DND-41 (cell line): ENCODE measurements around the gene LMX1A.

Experiments
- ATAC-seq: fragments of 200-7000 bp; cut with Tn5 transposase; 3 replicates; pipeline ENCODE4 v1.9.1; 2021; ENCODE audit warnings: low read depth; ENCODE audit not compliant: insufficient read depth
- DNase-seq: peaks from one replicate; pipeline ENCODE4 v3.0.0-alpha.2; 2020
- H2AFZ ChIP-seq: 2 replicates; pipeline ENCODE4 v1.6.0; 2012; ENCODE audit warnings: low read depth, low read length
- H3K27ac ChIP-seq: 2 replicates; pipeline ENCODE4 v1.5.1; 2012; ENCODE audit warnings: low read length, inconsistent platforms
- H3K27me3 ChIP-seq: fragments of 200-600 bp; sonication (generic); 2 replicates; pipeline ENCODE4 v1.6.0; 2012; ENCODE audit warnings: low read length, mild to moderate bottlenecking, inconsistent platforms; ENCODE audit not compliant: insufficient read depth, poor library complexity
- H3K36me3 ChIP-seq: 2 replicates; pipeline ENCODE4 v1.5.1; 2012; ENCODE audit warnings: low read length, inconsistent platforms; ENCODE audit not compliant: insufficient read depth
- H3K4me1 ChIP-seq: 2 replicates; pipeline ENCODE4 v1.5.1; 2012; ENCODE audit warnings: mild to moderate bottlenecking, low read length; ENCODE audit not compliant: insufficient read depth
- H3K4me2 ChIP-seq: 2 replicates; pipeline ENCODE4 v1.6.0; 2012; ENCODE audit warnings: mild to moderate bottlenecking, moderate library complexity, low read length, inconsistent platforms; ENCODE audit not compliant: insufficient read depth
- H3K4me3 ChIP-seq, 2 experiments: fragments of 200-600 bp in 1 of 2; shearing (Covaris generic) in 1 of 2; 2 replicates each; pipeline ENCODE4 v1.5.1; 2012 to 2016; ENCODE audit warnings: inconsistent platforms in 2 of 2, low read length in 2 of 2, mild to moderate bottlenecking in 2 of 2, low read depth in 1 of 2, moderate library complexity in 1 of 2
- H3K79me2 ChIP-seq: 2 replicates; pipeline ENCODE4 v1.6.0; 2012; ENCODE audit warnings: low read length, inconsistent platforms; ENCODE audit not compliant: insufficient read depth
- H3K9ac ChIP-seq: 2 replicates; pipeline ENCODE4 v1.6.0; 2012; ENCODE audit warnings: low read depth, mild to moderate bottlenecking, inconsistent platforms, low read length, moderate library complexity
- H3K9me3 ChIP-seq: 2 replicates; pipeline ENCODE4 v1.5.1; 2012; ENCODE audit warnings: low read length, moderate library complexity, mild to moderate bottlenecking, inconsistent platforms; ENCODE audit not compliant: insufficient read depth, severe bottlenecking
- H4K20me1 ChIP-seq: 2 replicates; pipeline ENCODE4 v1.6.0; 2012; ENCODE audit warnings: low read length; ENCODE audit not compliant: insufficient read depth
- CTCF ChIP-seq: IDR thresholded peaks from 2 replicates; pipeline ENCODE4 v1.5.1; 2012; ENCODE audit warnings: borderline replicate concordance, low read length, moderate library complexity, mild to moderate bottlenecking; ENCODE audit not compliant: poor library complexity, severe bottlenecking; ENCODE audit errors: extremely low read depth
- EZH2 ChIP-seq: IDR thresholded peaks from 3 replicates; pipeline ENCODE4 v1.6.1; 2012; ENCODE audit warnings: borderline replicate concordance, low read depth, mild to moderate bottlenecking, moderate library complexity, low read length, inconsistent platforms; ENCODE audit not compliant: severe bottlenecking

Gene LMX1A

GRCh38 chr1:165315481-165315880, 41.0 kb downstream of the LMX1A start:
- H3K4me1 ChIP-seq = no peaks in the 10 kb centered on the region
- H3K36me3 ChIP-seq = no peaks in the 10 kb centered on the region
- no peak for TF ChIP-seq CTCF
- no peak for TF ChIP-seq EZH2
- no peak overlapping the region for H2AFZ ChIP-seq
- DNase-seq (peak; percentile 13), ATAC-seq (peak; percentile 66)
- no peak overlapping the region for H3K4me2 ChIP-seq
- H4K20me1 ChIP-seq = no peaks in the 10 kb centered on the region; the same call in 1 of the 2 replicates
- H3K27ac ChIP-seq = no peak overlapping the region
- H3K9ac ChIP-seq = no peak overlapping the region
- H3K9me3 ChIP-seq = no peaks in the 10 kb centered on the region
- H3K79me2 ChIP-seq = no peaks in the 10 kb centered on the region
- no peak overlapping the region for H3K4me3 ChIP-seq
- peaks cover 49% of the 10 kb centered on the region for H3K27me3 ChIP-seq

GRCh38 chr1:165313903-165314302, 42.6 kb downstream of the LMX1A start:
- no peaks in the 10 kb centered on the region; the same call in 1 of the 2 replicates for H4K20me1 ChIP-seq
- H3K9me3 ChIP-seq = no peaks in the 10 kb centered on the region
- no peaks in the 10 kb centered on the region for H3K4me1 ChIP-seq
- DNase-seq = no peak
- H3K36me3 ChIP-seq = no peaks in the 10 kb centered on the region
- TF ChIP-seq CTCF (no peak), EZH2 (no peak)
- ATAC-seq = no peak
- H3K9ac ChIP-seq = no peak overlapping the region
- H2AFZ ChIP-seq = no peak overlapping the region
- H3K27me3 ChIP-seq = peaks cover 42% of the 10 kb centered on the region
- H3K4me3 ChIP-seq = no peak overlapping the region
- no peak overlapping the region for H3K4me2 ChIP-seq
- H3K27ac ChIP-seq = no peak overlapping the region
- H3K79me2 ChIP-seq = no peaks in the 10 kb centered on the region

- Histone ChIP-seq H3K4me1 (no peaks in the 10 kb centered on the region), H3K9ac (no peak overlapping the region), H3K36me3 (no peaks in the 10 kb centered on the region), H3K27ac (no peak overlapping the region), H3K4me2 (no peak overlapping the region), H3K9me3 (no peaks in the 10 kb centered on the region), H4K20me1 (no peaks in the 10 kb centered on the region; the same call in 1 of the 2 replicates), H2AFZ (no peak overlapping the region), H3K4me3 (no peak overlapping the region), H3K27me3 (peaks cover 36% of the 10 kb centered on the region), H3K79me2 (no peaks in the 10 kb centered on the region)
- DNase-seq (no peak), ATAC-seq (no peak)
- TF ChIP-seq EZH2 (no peak), CTCF (no peak)
Observed at GRCh38 chr1:165312591-165312990, 43.9 kb downstream of the LMX1A start.
